Ascending aorta (tissue), 2 donors: Measurements from ENCODE around the gene CTBP1. TPM values are rescaled to one million over a fixed set of nuclear protein-coding genes. Genes with fewer than 3 reads are reported as not detected.

Source experiments
- DNase-seq, 2 donors: peaks; one replicate each; pipeline ENCODE4 v3.0.0-alpha.2; 2019; ENCODE audit warnings: low spot score in 2 of 2
- H3K27ac ChIP-seq, 2 donors: fragments of 200-600 bp; sonication (generic); one replicate each; pipeline ENCODE4 v1.5.1; 2016 to 2017; ENCODE audit warnings: mild to moderate bottlenecking in 1 of 2
- H3K27me3 ChIP-seq: fragments of 200-600 bp; sonication (generic); one replicate; pipeline ENCODE4 v1.5.1; 2017
- H3K36me3 ChIP-seq, 2 donors: fragments of 200-600 bp; sonication (generic); one replicate each; pipeline ENCODE4 v1.5.1; 2016
- H3K4me1 ChIP-seq, 2 donors: fragments of 200-600 bp; sonication (generic); one replicate each; pipeline ENCODE4 v1.5.1; 2016 to 2017; ENCODE audit warnings: mild to moderate bottlenecking in 1 of 2
- H3K4me3 ChIP-seq, 2 donors: fragments of 200-600 bp; sonication (generic); one replicate each; pipeline ENCODE4 v1.5.1; 2016 to 2017; ENCODE audit warnings: mild to moderate bottlenecking in 1 of 2
- H3K9me3 ChIP-seq, 2 donors: fragments of 200-600 bp; sonication (generic); one replicate each; pipeline ENCODE4 v1.5.1; 2016
- intact Hi-C: fragments of 100-400 bp; cut with DNase I; formaldehyde crosslinking; loops from one replicate; pipeline ENCODE4 v1.15.1; 2023
- total RNA-seq: library from RNA; depleted of rRNA; stranded (reverse); fragments of >200 nt; gene quantifications from one replicate; pipeline ENCODE4 v1.1.0, GENCODE V29; 2016
- TF ChIP-seq, protein P1 (sequence below), 3 experiments: fragments of 200-600 bp in 2 of 3; fragments of 450-650 bp in 1 of 3; sonication (generic) in 2 of 3; IDR thresholded peaks; one replicate each; pipeline ENCODE4 v1.5.1; 2016 to 2019; ENCODE audit warnings: antibody characterized with exemption in 3 of 3, mild to moderate bottlenecking in 1 of 3, moderate library complexity in 1 of 3

The CTBP1 gene
- total RNA-seq, 1 donor from 2014 or later = 273 TPM

DNA sequence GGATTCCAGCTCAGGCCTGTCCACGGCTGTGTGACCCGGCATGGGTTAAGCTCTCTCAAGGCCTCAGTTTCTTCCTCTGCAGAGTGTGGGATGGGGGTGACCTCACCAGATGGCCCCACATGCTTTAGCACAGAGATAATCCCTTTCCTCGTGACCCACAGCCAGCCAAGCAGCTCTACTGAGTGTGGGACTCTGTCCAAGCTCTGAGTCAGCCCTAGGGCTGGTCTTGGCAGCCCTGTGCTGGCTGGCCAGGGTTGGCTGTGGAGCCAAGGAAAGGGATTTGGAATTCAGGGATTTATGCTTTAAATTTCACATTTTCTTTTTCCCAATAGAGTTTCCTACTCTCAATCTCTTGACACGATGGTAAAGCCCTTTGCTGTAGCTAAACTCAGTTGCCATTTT lies 56.8 kb downstream of the CTBP1 start:
- no peaks in the 10 kb centered on the region for H3K27me3 ChIP-seq
- peak overlapping the region; percentile 79 to 87 for H3K27ac ChIP-seq
- H3K4me1 ChIP-seq = peaks cover 18 to 23% of the 10 kb centered on the region in 2 donors

GRCh38 chr4:1191621-1192020 lies 57.3 kb downstream of the CTBP1 start:
- intact Hi-C loops = loop anchor here (2.0 to 5.0 kb wide), 5 partner anchors 19 to 259 kb away; partner anchors contain the start of genes CTBP1, GAK and TMEM175
- DNase-seq = peak in 1 of 2 donors; percentile 62
- Histone ChIP-seq H3K27ac (peak overlapping the region; percentile 79 to 87), H3K36me3 (no peaks in the 10 kb centered on the region), H3K27me3 (no peaks in the 10 kb centered on the region), H3K4me1 (peaks cover 18 to 23% of the 10 kb centered on the region in 2 donors), H3K9me3 (no peaks in the 10 kb centered on the region), H3K4me3 (no peak overlapping the region)
- TF ChIP-seq, protein P1, sequence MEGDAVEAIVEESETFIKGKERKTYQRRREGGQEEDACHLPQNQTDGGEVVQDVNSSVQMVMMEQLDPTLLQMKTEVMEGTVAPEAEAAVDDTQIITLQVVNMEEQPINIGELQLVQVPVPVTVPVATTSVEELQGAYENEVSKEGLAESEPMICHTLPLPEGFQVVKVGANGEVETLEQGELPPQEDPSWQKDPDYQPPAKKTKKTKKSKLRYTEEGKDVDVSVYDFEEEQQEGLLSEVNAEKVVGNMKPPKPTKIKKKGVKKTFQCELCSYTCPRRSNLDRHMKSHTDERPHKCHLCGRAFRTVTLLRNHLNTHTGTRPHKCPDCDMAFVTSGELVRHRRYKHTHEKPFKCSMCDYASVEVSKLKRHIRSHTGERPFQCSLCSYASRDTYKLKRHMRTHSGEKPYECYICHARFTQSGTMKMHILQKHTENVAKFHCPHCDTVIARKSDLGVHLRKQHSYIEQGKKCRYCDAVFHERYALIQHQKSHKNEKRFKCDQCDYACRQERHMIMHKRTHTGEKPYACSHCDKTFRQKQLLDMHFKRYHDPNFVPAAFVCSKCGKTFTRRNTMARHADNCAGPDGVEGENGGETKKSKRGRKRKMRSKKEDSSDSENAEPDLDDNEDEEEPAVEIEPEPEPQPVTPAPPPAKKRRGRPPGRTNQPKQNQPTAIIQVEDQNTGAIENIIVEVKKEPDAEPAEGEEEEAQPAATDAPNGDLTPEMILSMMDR (IDR thresholded peaks at IDR 0.05) = no peak

More for the DNA sequence above, 56.8 kb downstream of the CTBP1 start:
- peak overlapping the region in 1 of 2 donors; percentile 25 for H3K4me3 ChIP-seq
- H3K9me3 ChIP-seq = no peaks in the 10 kb centered on the region
- peak; percentile 76 to 94 for DNase-seq
- TF ChIP-seq, protein P1 (IDR thresholded peaks at IDR 0.05) = no peak
- intact Hi-C loops = loop anchor here (2.0 to 5.0 kb wide), 5 partner anchors 19 to 260 kb away; partner anchors contain the start of genes CTBP1, GAK and TMEM175
- H3K36me3 ChIP-seq = no peaks in the 10 kb centered on the region

GRCh38 chr4:1187182-1187581 lies 61.7 kb downstream of the CTBP1 start:
- peaks cover 3 to 4% of the 10 kb centered on the region in 2 donors for H3K4me1 ChIP-seq
- H3K9me3 ChIP-seq = no peaks in the 10 kb centered on the region
- TF ChIP-seq, protein P1 (IDR thresholded peaks at IDR 0.05) = no peak
- no peak for DNase-seq
- H3K36me3 ChIP-seq = no peaks in the 10 kb centered on the region
- no peak overlapping the region for H3K4me3 ChIP-seq
- H3K27me3 ChIP-seq = no peaks in the 10 kb centered on the region
- intact Hi-C loops = no loop called here
- no peak overlapping the region for H3K27ac ChIP-seq

- no peak for DNase-seq
- no peaks in the 10 kb centered on the region for H3K36me3 ChIP-seq
- no peaks in the 10 kb centered on the region for H3K9me3 ChIP-seq
- H3K4me3 ChIP-seq = peak overlapping the region in 1 of 2 donors; percentile 22
- intact Hi-C loops = no loop called here
- no peaks in the 10 kb centered on the region for H3K4me1 ChIP-seq
- TF ChIP-seq, protein P1 (IDR thresholded peaks at IDR 0.05) = no peak
- no peaks in the 10 kb centered on the region for H3K27me3 ChIP-seq
- no peak overlapping the region for H3K27ac ChIP-seq
Measured at GRCh38 chr4:1183985-1184773, 64.8 kb downstream of the CTBP1 start.

- intact Hi-C loops = no loop called here
- no peak overlapping the region for H3K27ac ChIP-seq
- no peak overlapping the region for H3K4me3 ChIP-seq
- no peaks in the 10 kb centered on the region for H3K27me3 ChIP-seq
- DNase-seq = no peak
- TF ChIP-seq, protein P1 (IDR thresholded peaks at IDR 0.05) = no peak
- H3K9me3 ChIP-seq = no peaks in the 10 kb centered on the region
- H3K4me1 ChIP-seq = no peaks in the 10 kb centered on the region
- H3K36me3 ChIP-seq = no peaks in the 10 kb centered on the region
Measured at GRCh38 chr4:1182313-1182712, 66.6 kb downstream of the CTBP1 start.
